HL-60 (cell line): ENCODE results near the gene RECK.

Experiments
- DNase-seq, 2 experiments: peaks; one replicate each; pipeline ENCODE4 v3.0.0-alpha.2; 2010 to 2020; ENCODE audit warnings: low read depth in 1 of 2, low spot score in 1 of 2
- H3K27ac ChIP-seq: fragments of 250-450 bp; sonication (Bioruptor Pico); replicated peaks from 2 replicates; pipeline ENCODE4 v1.5.1; 2020; ENCODE audit warnings: mild to moderate bottlenecking, moderate library complexity
- H3K27me3 ChIP-seq: fragments of 250-450 bp; sonication (Bioruptor Pico); 2 replicates; pipeline ENCODE4 v1.5.1; 2021; ENCODE audit warnings: mild to moderate bottlenecking, moderate library complexity; ENCODE audit not compliant: insufficient read depth, poor library complexity, severe bottlenecking
- H3K4me3 ChIP-seq: replicated peaks from 2 replicates; pipeline ENCODE4 v1.5.1; 2011; ENCODE audit warnings: mild to moderate bottlenecking, control low read depth, low read length; ENCODE audit not compliant: insufficient read depth
- CTCF ChIP-seq: IDR thresholded peaks from one replicate; pipeline ENCODE4 v1.5.1; 2011; ENCODE audit warnings: low read length, control low read depth, inconsistent platforms; ENCODE audit not compliant: insufficient read depth
- GABPA ChIP-seq: IDR thresholded peaks from 2 replicates; pipeline ENCODE4 v1.6.1; 2012; ENCODE audit warnings: low read depth
- POLR2AphosphoS5 ChIP-seq: IDR thresholded peaks from 2 replicates; pipeline ENCODE4 v1.6.1; 2012; ENCODE audit warnings: low read depth
- REST ChIP-seq: IDR thresholded peaks from 2 replicates; pipeline ENCODE4 v1.6.1; 2012; ENCODE audit warnings: low read depth; ENCODE audit not compliant: insufficient replicate concordance
- SPI1 ChIP-seq: IDR thresholded peaks from 2 replicates; pipeline ENCODE4 v1.6.1; 2012; ENCODE audit warnings: low read depth, mild to moderate bottlenecking, borderline replicate concordance

RECK gene

GRCh38 chr9:36030871-36031270, 5.8 kb upstream of the RECK start:
- DNase-seq, result no peak
- Histone ChIP-seq H3K27me3 (peaks cover 10% of the 10 kb centered on the region), H3K4me3 (no peak overlapping the region), H3K27ac (no peak overlapping the region)
- TF ChIP-seq POLR2AphosphoS5 (no peak), CTCF (no peak), SPI1 (no peak), REST (no peak), GABPA (no peak)

DNA sequence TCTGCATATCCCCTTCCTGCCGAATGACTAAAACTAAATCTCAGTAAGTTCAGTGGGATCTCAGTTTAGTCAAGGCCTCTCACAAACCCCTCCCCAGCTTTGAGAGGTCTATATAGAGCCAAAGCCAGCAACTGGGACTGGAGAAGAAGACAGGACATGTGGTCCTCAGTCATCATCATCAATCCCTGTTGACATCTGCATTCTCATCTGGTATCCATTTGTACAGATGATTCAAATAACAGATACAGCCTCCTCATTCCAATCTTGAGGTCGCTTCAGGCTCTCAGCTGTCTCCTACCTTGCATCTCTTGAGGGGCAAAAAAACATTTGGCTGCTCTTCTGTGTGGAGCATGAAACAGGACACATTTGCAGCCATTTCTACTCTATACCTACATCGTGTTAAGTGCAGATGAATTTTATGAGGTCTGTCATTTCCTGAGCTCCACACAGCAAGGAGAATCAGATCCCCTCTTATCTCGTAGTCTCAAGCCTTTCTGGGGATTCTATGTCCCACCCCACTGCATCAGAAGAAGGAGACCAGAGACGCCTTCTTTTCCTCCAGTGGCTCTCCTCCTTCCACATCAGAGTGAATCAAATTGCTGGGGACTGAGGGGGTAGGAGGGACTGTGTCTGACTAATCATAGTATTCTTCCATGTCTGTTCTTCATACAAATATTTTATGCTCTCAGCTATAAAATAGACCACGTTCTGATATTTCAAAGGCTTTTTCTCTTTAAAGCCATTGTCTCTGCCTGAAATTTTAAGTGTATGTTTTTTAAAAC, 4.7 kb upstream of the RECK start:
- no peak overlapping the region for H3K27ac ChIP-seq
- TF ChIP-seq POLR2AphosphoS5 (no peak), SPI1 (no peak), GABPA (no peak), REST (no peak), CTCF (no peak)
- no peak overlapping the region for H3K4me3 ChIP-seq
- H3K27me3 ChIP-seq, result peaks cover 15% of the 10 kb centered on the region
- DNase-seq, result no peak

- Histone ChIP-seq H3K27ac (no peak overlapping the region), H3K4me3 (no peak overlapping the region), H3K27me3 (peaks cover 21% of the 10 kb centered on the region)
- DNase-seq, result no peak
- TF ChIP-seq POLR2AphosphoS5 (no peak), REST (no peak), SPI1 (no peak), GABPA (no peak), CTCF (no peak)
Observed at GRCh38 chr9:36033788-36034187, 2.9 kb upstream of the RECK start.
